Memory B cell (primary cell): ENCODE results near the gene RAB27A.
"Not testable (repeated sequence)": the region's sequence is repeated elsewhere in the genome, so short reads cannot be mapped to it uniquely, and the experiment has no call there.

ENCODE experiments used
- ATAC-seq: fragments of 150-1000 bp; cut with Tn5 transposase; 2 replicates; pipeline ENCODE4 v1.10.0; 2021; ENCODE audit warnings: low read depth, mild to moderate bottlenecking, moderate library complexity
- DNase-seq, 2 donors: peaks; one replicate each; pipeline ENCODE4 v3.0.0; 2022; ENCODE audit warnings: low spot score in 2 of 2
- H3K27ac Mint-ChIP-seq: one replicate; pipeline ENCODE4 v1.8.0; 2022; ENCODE audit warnings: mild to moderate bottlenecking, moderate library complexity, mixed read lengths
- H3K27me3 Mint-ChIP-seq: one replicate; pipeline ENCODE4 v1.8.0; 2022; ENCODE audit warnings: mixed read lengths
- H3K36me3 Mint-ChIP-seq: one replicate; pipeline ENCODE4 v1.8.0; 2022; ENCODE audit warnings: mild to moderate bottlenecking, mixed read lengths
- H3K4me1 Mint-ChIP-seq: one replicate; pipeline ENCODE4 v1.8.0; 2022; ENCODE audit warnings: mixed read lengths
- H3K4me3 Mint-ChIP-seq: one replicate; pipeline ENCODE4 v1.8.0; 2022; ENCODE audit warnings: mild to moderate bottlenecking, moderate library complexity, mixed read lengths
- H3K9me3 Mint-ChIP-seq: one replicate; pipeline ENCODE4 v1.8.0; 2022; ENCODE audit warnings: mixed read lengths

The RAB27A gene

DNA sequence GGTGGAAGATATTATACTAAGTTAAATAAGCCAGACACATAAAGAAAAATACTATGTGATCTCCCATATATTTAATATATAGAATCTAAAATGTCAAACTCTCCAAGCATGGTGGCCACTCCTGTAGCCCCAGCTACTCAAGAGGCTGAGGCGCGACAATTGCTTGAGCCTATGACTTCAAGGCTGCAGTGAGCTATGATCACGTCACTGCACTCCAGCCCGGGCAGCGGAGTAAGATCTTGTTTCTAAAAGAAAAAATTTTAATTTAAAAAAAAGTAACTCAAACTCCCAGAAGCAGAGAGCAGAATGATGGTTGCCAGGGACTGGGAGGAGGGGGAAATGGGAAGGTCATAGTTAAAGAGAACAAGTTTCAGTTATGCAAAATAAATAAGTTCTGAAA, 13.3 kb downstream of the RAB27A start:
- H3K36me3 Mint-ChIP-seq, result peaks cover 3% of the 10 kb centered on the region
- H3K4me3 Mint-ChIP-seq, result no peak overlapping the region
- no peak for DNase-seq
- no peaks in the 10 kb centered on the region for H3K9me3 Mint-ChIP-seq
- H3K27ac Mint-ChIP-seq, result no peak overlapping the region
- ATAC-seq, result no peak
- no peaks in the 10 kb centered on the region for H3K27me3 Mint-ChIP-seq
- peaks cover 32% of the 10 kb centered on the region for H3K4me1 Mint-ChIP-seq

GRCh38 chr15:55270291-55270690, 19.3 kb downstream of the RAB27A start:
- Mint-ChIP-seq H3K9me3 (no peaks in the 10 kb centered on the region), H3K27ac (no peak overlapping the region), H3K36me3 (peaks cover 8% of the 10 kb centered on the region), H3K4me3 (no peak overlapping the region), H3K27me3 (no peaks in the 10 kb centered on the region), H3K4me1 (peaks cover 24% of the 10 kb centered on the region)
- ATAC-seq (no peak), DNase-seq (no peak)

GRCh38 chr15:55268176-55268695, 21.4 kb downstream of the RAB27A start:
- ATAC-seq (no peak), DNase-seq (no peak)
- Mint-ChIP-seq H3K27ac (peak overlapping the region; percentile 95), H3K4me3 (no peak overlapping the region), H3K9me3 (no peaks in the 10 kb centered on the region), H3K27me3 (no peaks in the 10 kb centered on the region), H3K36me3 (peaks cover 6% of the 10 kb centered on the region), H3K4me1 (peaks cover 23% of the 10 kb centered on the region)

DNA sequence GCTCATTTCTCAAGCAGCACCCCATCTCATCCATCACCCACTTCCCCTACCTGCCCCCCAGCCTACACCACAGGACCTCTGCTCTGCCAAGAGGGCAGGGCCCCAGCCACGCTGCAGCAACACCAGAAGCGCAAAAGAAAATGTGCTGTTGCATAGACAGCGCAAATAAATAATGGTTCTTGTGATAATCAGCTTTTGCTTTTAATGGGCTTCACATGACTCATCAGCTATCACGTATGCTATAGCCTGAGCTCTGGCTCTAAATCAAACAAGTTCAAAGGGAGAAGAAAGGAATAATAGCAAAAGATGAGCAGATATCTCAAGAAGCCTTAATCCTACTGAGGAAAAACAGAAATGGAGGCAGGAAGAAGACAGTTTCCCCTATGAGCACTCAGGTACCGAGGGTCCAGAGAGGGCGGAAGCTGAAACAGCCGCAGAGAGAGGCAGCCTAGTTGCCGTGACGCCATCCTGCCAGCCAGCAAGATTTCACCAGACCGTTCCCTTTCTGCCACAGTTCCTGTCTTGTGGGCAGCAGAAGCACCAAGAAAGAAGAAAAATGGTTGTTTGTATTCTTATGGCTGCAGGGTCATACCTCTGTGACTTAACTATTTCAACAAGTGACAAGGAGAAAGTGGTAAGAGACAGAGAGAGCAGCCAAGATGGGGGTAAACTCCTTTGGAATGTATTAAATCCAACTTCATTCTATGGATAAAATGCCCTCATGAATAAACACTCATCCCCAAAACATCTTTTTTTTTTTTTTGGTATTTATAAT, 22.0 kb downstream of the RAB27A start:
- ATAC-seq (peak; percentile 98), DNase-seq (peak; percentile 42 to 52)
- H3K27ac Mint-ChIP-seq, result peak overlapping the region; percentile 95
- H3K4me3 Mint-ChIP-seq, result peak overlapping the region; percentile 82
- peaks cover 8% of the 10 kb centered on the region for H3K36me3 Mint-ChIP-seq
- no peaks in the 10 kb centered on the region for H3K9me3 Mint-ChIP-seq
- H3K27me3 Mint-ChIP-seq, result no peaks in the 10 kb centered on the region
- peaks cover 22% of the 10 kb centered on the region for H3K4me1 Mint-ChIP-seq

DNA sequence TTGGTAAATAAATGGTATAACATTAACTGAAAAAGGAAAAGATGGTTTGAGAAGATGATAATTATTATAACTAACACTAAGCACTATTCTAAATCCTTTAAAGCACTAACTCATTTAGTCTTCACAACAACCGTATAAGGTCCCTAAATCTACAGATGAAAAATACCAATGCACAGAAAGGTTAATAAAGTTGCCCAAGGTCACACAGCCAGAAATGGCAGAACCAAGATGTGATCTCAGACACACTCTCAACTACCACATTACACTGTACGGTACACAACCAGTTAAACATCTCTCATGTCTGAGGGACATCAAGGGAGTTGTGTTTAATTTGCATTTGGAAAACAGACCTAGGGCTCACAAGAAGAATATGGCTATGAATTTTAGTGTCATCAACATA, 23.1 kb downstream of the RAB27A start:
- peak overlapping the region; percentile 82 for H3K4me3 Mint-ChIP-seq
- H3K4me1 Mint-ChIP-seq, result peaks cover 22% of the 10 kb centered on the region
- H3K36me3 Mint-ChIP-seq, result peaks cover 8% of the 10 kb centered on the region
- no peak for ATAC-seq
- DNase-seq, result no peak
- H3K27ac Mint-ChIP-seq, result peak overlapping the region; percentile 95
- no peaks in the 10 kb centered on the region for H3K27me3 Mint-ChIP-seq
- no peaks in the 10 kb centered on the region for H3K9me3 Mint-ChIP-seq

DNA sequence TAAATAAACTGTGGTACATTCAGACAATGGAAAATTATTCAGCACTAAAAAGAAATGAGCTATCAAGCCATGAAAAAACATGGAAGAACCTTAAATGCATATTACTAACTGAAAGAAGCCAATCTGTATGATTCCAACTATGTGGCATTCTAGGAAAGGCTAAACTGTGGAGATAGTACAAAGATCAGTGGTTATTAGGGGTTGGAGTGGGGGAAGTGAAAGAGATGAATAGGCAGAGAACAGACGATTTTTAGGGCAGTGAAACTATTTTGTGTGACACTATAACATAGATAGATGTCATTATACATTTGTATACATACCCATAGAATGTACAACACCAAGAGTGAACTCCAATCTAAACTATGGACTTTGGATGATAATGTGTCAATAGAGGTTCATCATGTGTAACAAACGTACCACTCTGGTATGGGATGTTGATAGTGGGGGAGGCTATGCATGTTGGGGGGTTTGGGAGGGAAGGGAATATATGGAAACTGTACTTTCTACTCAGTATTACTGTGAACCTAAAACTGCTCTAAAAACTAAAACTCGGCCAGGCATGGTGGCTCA, 29.0 kb downstream of the RAB27A start:
- no peak for DNase-seq
- H3K27ac Mint-ChIP-seq, result no peak overlapping the region
- peaks cover 2% of the 10 kb centered on the region for H3K36me3 Mint-ChIP-seq
- H3K27me3 Mint-ChIP-seq, result no peaks in the 10 kb centered on the region
- no peak overlapping the region for H3K4me3 Mint-ChIP-seq
- no peaks in the 10 kb centered on the region for H3K9me3 Mint-ChIP-seq
- peaks cover 23% of the 10 kb centered on the region for H3K4me1 Mint-ChIP-seq
- ATAC-seq, result no peak

GRCh38 chr15:55257938-55258337, 31.7 kb downstream of the RAB27A start:
- H3K4me1 Mint-ChIP-seq, result peaks cover 32% of the 10 kb centered on the region
- DNase-seq, result no peak
- no peak overlapping the region for H3K4me3 Mint-ChIP-seq
- peak overlapping the region; percentile 58 for H3K27ac Mint-ChIP-seq
- no peaks in the 10 kb centered on the region for H3K27me3 Mint-ChIP-seq
- H3K9me3 Mint-ChIP-seq, result no peaks in the 10 kb centered on the region
- ATAC-seq, result peak; percentile 46
- H3K36me3 Mint-ChIP-seq, result peaks cover under 1% of the 10 kb centered on the region

DNA sequence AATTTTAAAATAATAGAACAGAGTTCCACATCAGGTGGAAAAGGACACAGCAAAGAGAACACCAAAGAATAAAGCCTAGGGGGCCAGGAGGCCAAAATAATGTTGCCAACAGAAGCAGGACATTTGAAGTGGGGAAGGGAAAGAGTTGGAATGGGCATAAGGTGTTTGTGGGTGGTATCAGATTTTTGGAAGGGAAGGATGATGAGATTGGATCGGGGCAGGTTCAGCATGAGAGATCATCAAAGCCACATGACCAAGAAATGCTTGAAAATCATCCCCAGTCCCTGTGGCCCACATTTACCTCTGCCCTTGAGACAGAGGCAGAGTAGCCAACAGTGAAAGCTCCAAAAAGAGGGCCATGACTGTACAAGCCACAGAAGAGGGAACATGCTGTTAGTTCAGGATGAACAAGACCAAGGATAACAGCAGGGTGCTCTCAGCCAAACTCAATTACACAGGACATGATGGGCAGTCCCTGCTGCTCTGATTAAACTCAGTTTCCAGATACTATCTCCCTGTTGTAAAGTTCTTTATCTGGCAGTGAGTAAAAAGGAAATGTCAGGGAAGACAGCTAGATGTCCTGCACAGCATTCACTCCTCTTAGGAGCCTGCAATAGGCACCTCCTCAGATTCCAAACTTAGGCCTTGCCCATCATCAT, 32.5 kb downstream of the RAB27A start:
- no peak overlapping the region for H3K27ac Mint-ChIP-seq
- no peak overlapping the region for H3K4me3 Mint-ChIP-seq
- H3K36me3 Mint-ChIP-seq, result no peaks in the 10 kb centered on the region

GRCh38 chr15:55256281-55257011, 33.2 kb downstream of the RAB27A start:
- Mint-ChIP-seq H3K9me3 (no peaks in the 10 kb centered on the region), H3K36me3 (peaks cover 2% of the 10 kb centered on the region), H3K27ac (peak overlapping the region; percentile 93), H3K27me3 (no peaks in the 10 kb centered on the region), H3K4me1 (peaks cover 36% of the 10 kb centered on the region), H3K4me3 (no peak overlapping the region)
- DNase-seq (no peak), ATAC-seq (no peak)

More for the DNA sequence above, 32.5 kb downstream of the RAB27A start:
- ATAC-seq (no peak), DNase-seq (no peak)
- Mint-ChIP-seq H3K4me1 (peaks cover 32% of the 10 kb centered on the region), H3K27me3 (no peaks in the 10 kb centered on the region), H3K9me3 (no peaks in the 10 kb centered on the region)

GRCh38 chr15:55255714-55256113, 33.9 kb downstream of the RAB27A start:
- Mint-ChIP-seq H3K4me3 (peak overlapping the region; percentile 80), H3K27me3 (no peaks in the 10 kb centered on the region), H3K4me1 (peaks cover 40% of the 10 kb centered on the region), H3K9me3 (no peaks in the 10 kb centered on the region), H3K27ac (peak overlapping the region; percentile 93), H3K36me3 (peaks cover 6% of the 10 kb centered on the region)
- no peak for DNase-seq
- ATAC-seq, result peak; percentile 71

- Mint-ChIP-seq H3K9me3 (no peaks in the 10 kb centered on the region), H3K4me1 (peaks cover 40% of the 10 kb centered on the region), H3K27me3 (no peaks in the 10 kb centered on the region), H3K36me3 (peaks cover 6% of the 10 kb centered on the region), H3K27ac (peak overlapping the region; percentile 93), H3K4me3 (peak overlapping the region; percentile 80)
- ATAC-seq (peak; percentile 74), DNase-seq (no peak)
Observed at GRCh38 chr15:55254916-55255679, 34.5 kb downstream of the RAB27A start.

DNA sequence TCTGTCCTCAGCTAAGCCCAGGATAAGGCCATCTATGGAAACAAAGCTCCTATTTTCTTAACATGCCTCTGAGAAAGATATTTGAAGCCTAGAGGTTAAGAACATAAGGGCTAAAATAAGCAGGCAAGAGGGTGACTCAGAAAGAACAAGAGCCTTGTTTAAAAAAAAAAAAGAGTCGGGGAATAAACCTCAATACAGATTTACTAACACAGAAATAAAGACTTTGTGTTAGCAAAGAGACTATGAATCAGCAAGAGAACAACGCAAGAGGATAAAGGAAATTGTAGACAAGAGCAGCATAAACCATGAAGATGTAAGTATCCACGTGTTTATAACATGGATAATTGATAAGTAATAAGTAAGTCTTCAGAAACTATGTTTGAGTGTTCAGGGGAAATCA, 36.0 kb downstream of the RAB27A start:
- Mint-ChIP-seq H3K36me3 (peaks cover 6% of the 10 kb centered on the region), H3K4me3 (no peak overlapping the region), H3K4me1 (peaks cover 40% of the 10 kb centered on the region), H3K27ac (no peak overlapping the region), H3K9me3 (no peaks in the 10 kb centered on the region), H3K27me3 (no peaks in the 10 kb centered on the region)
- ATAC-seq, result no peak
- DNase-seq, result no peak

GRCh38 chr15:55252201-55252600, 37.4 kb downstream of the RAB27A start:
- H3K27me3 Mint-ChIP-seq, H3K36me3 Mint-ChIP-seq, H3K9me3 Mint-ChIP-seq, H3K27ac Mint-ChIP-seq, DNase-seq, H3K4me3 Mint-ChIP-seq, ATAC-seq: not testable (repeated sequence)
- H3K4me1 Mint-ChIP-seq, result peaks cover 36% of the 10 kb centered on the region
